Suprapubic skin (tissue), 3 donors: ENCODE results near the gene ELMO1.

Experiments used
- CTCF ChIP-seq, 2 donors: fragments of 200-600 bp in 1 of 2; fragments of 450-650 bp in 1 of 2; sonication (generic) in 1 of 2; IDR thresholded peaks; one replicate each; pipeline ENCODE4 v1.5.1; 2016 to 2019; ENCODE audit warnings: antibody characterized with exemption in 2 of 2, mild to moderate bottlenecking in 1 of 2, moderate library complexity in 1 of 2
- POLR2A ChIP-seq, 2 donors: fragments of 450-650 bp; IDR thresholded peaks; one replicate each; pipeline ENCODE4 v1.6.1; 2017; ENCODE audit warnings: antibody characterized with exemption in 2 of 2, mild to moderate bottlenecking in 2 of 2, moderate library complexity in 2 of 2

- TF ChIP-seq CTCF (IDR thresholded peaks at IDR 0.05) (no peak), POLR2A (IDR thresholded peaks at IDR 0.05) (no peak)
Measured at GRCh38 chr7:37394158-37394557, 54.5 kb downstream of the ELMO1 start.
